ENCODE data around the gene DZANK1. TPM values are rescaled to one million over a fixed set of nuclear protein-coding genes. Genes with fewer than 3 reads are reported as not detected.
"Not testable (repeated sequence)": the region's sequence is repeated elsewhere in the genome, so short reads cannot be mapped to it uniquely, and the experiment has no call there.

DZANK1 gene
- total RNA-seq, 1 experiment from 2014 or later = 7.3 TPM

- Histone ChIP-seq H3K27ac (no peak overlapping the region), H4K20me1 (ENCODE audit: insufficient read depth) (no peaks in the 10 kb centered on the region), H3K9me2 (ENCODE audit: insufficient read depth) (no peaks in the 10 kb centered on the region; the same call in 1 of the 2 replicates), H3K4me2 (no peak overlapping the region), H3K36me3 (ENCODE audit: low read depth) (no peaks in the 10 kb centered on the region), H3K9me3 (ENCODE audit: insufficient read depth, low read depth) (no peaks in the 10 kb centered on the region), H3K27me3 (ENCODE audit: insufficient read depth, low read depth) (no peaks in the 10 kb centered on the region), H3K79me2 (ENCODE audit: low read depth) (no peaks in the 10 kb centered on the region), H3F3A (ENCODE audit: insufficient read depth, low read depth) (no peaks in the 10 kb centered on the region), H2AFZ (no peak overlapping the region), H3K4me3 (no peak overlapping the region), H3K4me1 (replicated peaks; ENCODE audit: insufficient read depth) (no peaks in the 10 kb centered on the region; the same call in 1 of the 2 replicates)
- DNase-seq = no peak
- TF ChIP-seq CTCF (conservative IDR thresholded peaks at IDR 0.05) = no peak
- no peak for TF ChIP-seq EZH2 (IDR thresholded peaks at IDR 0.05; ENCODE audit: low read depth)
- BruUV-seq (replicated peaks) = no TSS peak
- CTCF ChIA-PET = no interaction called here
- POLR2A ChIA-PET (ENCODE audit: unreplicated experiment) = no interaction called here
- intact Hi-C loops (cut with micrococcal nuclease; ENCODE audit: unreplicated experiment) = no loop called here
These were observed 66.4 kb downstream of the DZANK1 start for GRCh38 chr20:18400460-18400859.

- intact Hi-C loops (cut with micrococcal nuclease; ENCODE audit: unreplicated experiment); H3K9me3 ChIP-seq (ENCODE audit: insufficient read depth, low read depth); H4K20me1 ChIP-seq (ENCODE audit: insufficient read depth); H3K4me3 ChIP-seq; H3K36me3 ChIP-seq (ENCODE audit: low read depth); BruUV-seq (replicated peaks); H3F3A ChIP-seq (ENCODE audit: insufficient read depth, low read depth); H3K27me3 ChIP-seq (ENCODE audit: insufficient read depth, low read depth); H3K9me2 ChIP-seq (ENCODE audit: insufficient read depth); CTCF ChIA-PET; POLR2A ChIA-PET (ENCODE audit: unreplicated experiment); DNase-seq; H3K27ac ChIP-seq; H3K4me1 ChIP-seq (replicated peaks; ENCODE audit: insufficient read depth); H3K4me2 ChIP-seq; H2AFZ ChIP-seq; H3K79me2 ChIP-seq (ENCODE audit: low read depth): not testable (repeated sequence)
These were observed 68.1 kb downstream of the DZANK1 start for GRCh38 chr20:18398713-18399112.

GRCh38 chr20:18397030-18397429 is 69.8 kb downstream of the DZANK1 start:
- no peak for DNase-seq
- H3K27me3 ChIP-seq (ENCODE audit: insufficient read depth, low read depth) = no peaks in the 10 kb centered on the region
- no peaks in the 10 kb centered on the region for H3K36me3 ChIP-seq (ENCODE audit: low read depth)
- BruUV-seq (replicated peaks) = no TSS peak
- no peaks in the 10 kb centered on the region for H3F3A ChIP-seq (ENCODE audit: insufficient read depth, low read depth)
- H3K9me2 ChIP-seq (ENCODE audit: insufficient read depth) = no peaks in the 10 kb centered on the region
- no peak overlapping the region for H2AFZ ChIP-seq
- no peaks in the 10 kb centered on the region for H3K9me3 ChIP-seq (ENCODE audit: insufficient read depth, low read depth)
- H3K79me2 ChIP-seq (ENCODE audit: low read depth) = no peaks in the 10 kb centered on the region
- H3K27ac ChIP-seq = no peak overlapping the region
- intact Hi-C loops (cut with micrococcal nuclease; ENCODE audit: unreplicated experiment) = no loop called here
- H3K4me2 ChIP-seq = no peak overlapping the region
- no peaks in the 10 kb centered on the region for H3K4me1 ChIP-seq (replicated peaks; ENCODE audit: insufficient read depth)
- ChIA-PET CTCF (no interaction called here), POLR2A (ENCODE audit: unreplicated experiment) (no interaction called here)
- no peaks in the 10 kb centered on the region for H4K20me1 ChIP-seq (ENCODE audit: insufficient read depth)
- no peak for TF ChIP-seq EZH2 (IDR thresholded peaks at IDR 0.05; ENCODE audit: low read depth)
- no peak for TF ChIP-seq CTCF (conservative IDR thresholded peaks at IDR 0.05)
- H3K4me3 ChIP-seq = no peak overlapping the region

- no peaks in the 10 kb centered on the region for H3K27me3 ChIP-seq (ENCODE audit: insufficient read depth, low read depth)
- no TSS peak for BruUV-seq (replicated peaks)
- H3K9me3 ChIP-seq (ENCODE audit: insufficient read depth, low read depth) = no peaks in the 10 kb centered on the region
- H3K27ac ChIP-seq = no peak overlapping the region
- H3K4me2 ChIP-seq = no peak overlapping the region
- ChIA-PET POLR2A (ENCODE audit: unreplicated experiment) (no interaction called here), CTCF (no interaction called here)
- intact Hi-C loops (cut with micrococcal nuclease; ENCODE audit: unreplicated experiment) = no loop called here
- no peak for TF ChIP-seq CTCF (conservative IDR thresholded peaks at IDR 0.05)
- TF ChIP-seq EZH2 (IDR thresholded peaks at IDR 0.05; ENCODE audit: low read depth) = no peak
- H3K36me3 ChIP-seq (ENCODE audit: low read depth) = no peaks in the 10 kb centered on the region
- no peak for DNase-seq
- H2AFZ ChIP-seq = no peak overlapping the region
- H3K79me2 ChIP-seq (ENCODE audit: low read depth) = no peaks in the 10 kb centered on the region
- H3K9me2 ChIP-seq (ENCODE audit: insufficient read depth) = no peaks in the 10 kb centered on the region
- no peaks in the 10 kb centered on the region for H3F3A ChIP-seq (ENCODE audit: insufficient read depth, low read depth)
- H4K20me1 ChIP-seq (ENCODE audit: insufficient read depth) = no peaks in the 10 kb centered on the region
- no peaks in the 10 kb centered on the region for H3K4me1 ChIP-seq (replicated peaks; ENCODE audit: insufficient read depth)
- H3K4me3 ChIP-seq = no peak overlapping the region
These were observed 71.3 kb downstream of the DZANK1 start for GRCh38 chr20:18395544-18395943.

All from PC-9 (cell line).